Measurements from ENCODE around the gene SIGMAR1. TPM values are rescaled to one million over a fixed set of nuclear protein-coding genes. Genes with fewer than 3 reads are reported as not detected.

SIGMAR1 gene
- total RNA-seq (ENCODE audit: unreplicated experiment): 44.4 TPM
- long read RNA-seq, transcript SIGMAR1-201 (4 exons, 1,656 nt): major isoform, 31 of 44 reads
- long read RNA-seq, partial matches to known transcripts: 0 of 44 reads
- long read RNA-seq, other reads (novel, unspliced or antisense): 6 of 44 reads

DNA sequence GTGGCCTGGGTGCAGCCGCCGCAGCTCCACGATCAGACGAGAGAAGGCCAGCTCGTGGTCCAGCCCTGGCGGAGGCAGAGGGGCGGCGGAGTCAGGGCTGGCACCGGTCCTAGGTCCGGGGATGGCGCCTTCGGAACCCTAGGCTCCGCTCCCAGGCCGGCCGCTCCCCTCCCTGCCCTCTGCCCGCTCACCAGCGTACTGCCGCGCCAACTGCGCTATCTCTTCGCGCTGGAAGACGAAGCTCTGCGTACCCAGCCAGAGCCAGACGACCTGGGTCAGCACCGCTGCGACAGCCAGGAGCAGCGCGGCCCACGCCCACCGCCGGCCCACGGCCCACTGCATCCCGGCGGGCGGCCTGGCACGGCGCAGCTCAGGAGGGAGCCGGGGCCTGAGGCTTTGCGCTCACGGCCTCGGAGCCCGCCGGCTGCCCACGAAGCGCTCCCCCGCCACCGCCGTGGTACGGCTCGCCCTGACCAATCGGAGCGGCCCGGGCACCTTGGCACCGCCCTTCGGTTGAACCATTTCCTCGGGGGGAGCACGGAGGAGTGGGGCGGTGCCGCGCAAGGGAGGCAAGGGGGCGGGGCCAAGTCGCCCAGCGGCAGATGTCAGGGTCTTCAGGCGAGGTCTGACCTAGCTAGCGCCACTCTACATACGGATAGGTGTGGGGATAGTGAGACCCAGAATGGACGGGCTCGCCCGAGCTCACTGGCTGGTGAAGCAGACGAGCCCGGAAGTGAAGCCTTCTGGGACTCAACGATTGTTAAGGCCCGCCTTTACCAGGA is at the start of gene SIGMAR1:
SIGMAR1 (minus strand) TSS at position 432 of the 782 bp plus-strand sequence; CDS start at position 342, 90 bp downstream.
- peaks cover 4% of the 10 kb centered on the region for H3K9me3 Mint-ChIP-seq (ENCODE audit: unreplicated experiment)
- H3K4me1 Mint-ChIP-seq (ENCODE audit: low read depth, unreplicated experiment): peaks cover 21% of the 10 kb centered on the region
- peak; percentile 97 for DNase-seq
- H3K36me3 Mint-ChIP-seq (ENCODE audit: unreplicated experiment): no peaks in the 10 kb centered on the region
- H3K4me3 Mint-ChIP-seq (ENCODE audit: unreplicated experiment): peak within 1 kb of the TSS; percentile 91
- peaks cover 6% of the 10 kb centered on the region for H3K27me3 Mint-ChIP-seq (ENCODE audit: unreplicated experiment)
- TF ChIP-seq, protein P1, sequence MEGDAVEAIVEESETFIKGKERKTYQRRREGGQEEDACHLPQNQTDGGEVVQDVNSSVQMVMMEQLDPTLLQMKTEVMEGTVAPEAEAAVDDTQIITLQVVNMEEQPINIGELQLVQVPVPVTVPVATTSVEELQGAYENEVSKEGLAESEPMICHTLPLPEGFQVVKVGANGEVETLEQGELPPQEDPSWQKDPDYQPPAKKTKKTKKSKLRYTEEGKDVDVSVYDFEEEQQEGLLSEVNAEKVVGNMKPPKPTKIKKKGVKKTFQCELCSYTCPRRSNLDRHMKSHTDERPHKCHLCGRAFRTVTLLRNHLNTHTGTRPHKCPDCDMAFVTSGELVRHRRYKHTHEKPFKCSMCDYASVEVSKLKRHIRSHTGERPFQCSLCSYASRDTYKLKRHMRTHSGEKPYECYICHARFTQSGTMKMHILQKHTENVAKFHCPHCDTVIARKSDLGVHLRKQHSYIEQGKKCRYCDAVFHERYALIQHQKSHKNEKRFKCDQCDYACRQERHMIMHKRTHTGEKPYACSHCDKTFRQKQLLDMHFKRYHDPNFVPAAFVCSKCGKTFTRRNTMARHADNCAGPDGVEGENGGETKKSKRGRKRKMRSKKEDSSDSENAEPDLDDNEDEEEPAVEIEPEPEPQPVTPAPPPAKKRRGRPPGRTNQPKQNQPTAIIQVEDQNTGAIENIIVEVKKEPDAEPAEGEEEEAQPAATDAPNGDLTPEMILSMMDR (IDR thresholded peaks at IDR 0.05; ENCODE audit: partially characterized antibody, unreplicated experiment): no peak
- peak within 1 kb of the TSS; percentile 87 for H3K27ac Mint-ChIP-seq (ENCODE audit: unreplicated experiment)

DNA sequence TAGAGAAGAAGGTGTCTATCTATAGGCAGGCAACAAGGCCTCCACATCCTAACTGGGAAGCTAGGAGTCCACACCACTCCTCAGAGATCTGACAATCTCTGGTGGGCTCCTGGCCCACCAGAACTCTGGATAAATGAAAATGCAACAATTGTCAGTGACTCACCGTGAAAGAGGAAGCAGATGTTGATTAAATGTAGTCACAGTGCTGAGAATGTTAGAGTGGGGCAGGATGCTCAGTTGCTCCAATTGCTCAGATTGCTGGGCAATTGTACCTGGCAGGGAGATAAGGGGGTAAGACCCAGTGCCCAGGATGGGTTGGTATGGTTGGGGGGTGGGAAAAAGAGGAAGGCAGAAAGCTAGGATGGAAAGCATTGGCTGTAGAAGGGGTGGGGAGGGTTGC is 49.1 kb upstream of the SIGMAR1 start:
- H3K27me3 Mint-ChIP-seq (ENCODE audit: unreplicated experiment): no peaks in the 10 kb centered on the region
- TF ChIP-seq, protein P1 (IDR thresholded peaks at IDR 0.05; ENCODE audit: partially characterized antibody, unreplicated experiment): no peak
- no peak overlapping the region for H3K27ac Mint-ChIP-seq (ENCODE audit: unreplicated experiment)
- peaks cover 6% of the 10 kb centered on the region for H3K36me3 Mint-ChIP-seq (ENCODE audit: unreplicated experiment)
- H3K9me3 Mint-ChIP-seq (ENCODE audit: unreplicated experiment): peaks cover 9% of the 10 kb centered on the region
- H3K4me1 Mint-ChIP-seq (ENCODE audit: low read depth, unreplicated experiment): no peaks in the 10 kb centered on the region
- no peak overlapping the region for H3K4me3 Mint-ChIP-seq (ENCODE audit: unreplicated experiment)
- no peak for DNase-seq

DNA sequence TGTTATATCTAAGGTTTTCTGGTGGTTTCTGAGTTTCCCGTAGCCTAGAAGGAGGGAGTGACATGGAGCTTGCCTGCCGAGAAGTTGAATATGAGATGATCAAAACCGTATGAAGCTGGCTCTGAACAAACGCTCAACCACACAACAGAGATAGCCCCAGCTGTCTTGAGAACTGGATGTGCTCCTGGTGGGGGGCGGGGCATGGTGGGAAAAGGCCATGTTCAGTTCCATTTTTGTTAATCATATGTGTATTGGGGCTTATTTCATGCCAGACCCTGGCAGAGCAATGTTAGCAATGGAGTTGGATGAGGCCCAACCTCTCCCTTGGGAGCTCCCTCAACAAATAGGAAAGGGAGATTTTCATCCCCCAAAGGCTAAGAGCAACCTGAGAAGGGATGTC is 48.6 kb upstream of the SIGMAR1 start:
- DNase-seq: no peak
- no peaks in the 10 kb centered on the region for H3K4me1 Mint-ChIP-seq (ENCODE audit: low read depth, unreplicated experiment)
- no peak overlapping the region for H3K27ac Mint-ChIP-seq (ENCODE audit: unreplicated experiment)
- peaks cover 9% of the 10 kb centered on the region for H3K9me3 Mint-ChIP-seq (ENCODE audit: unreplicated experiment)
- H3K4me3 Mint-ChIP-seq (ENCODE audit: unreplicated experiment): no peak overlapping the region
- no peaks in the 10 kb centered on the region for H3K27me3 Mint-ChIP-seq (ENCODE audit: unreplicated experiment)
- TF ChIP-seq, protein P1 (IDR thresholded peaks at IDR 0.05; ENCODE audit: partially characterized antibody, unreplicated experiment): no peak
- peaks cover 6% of the 10 kb centered on the region for H3K36me3 Mint-ChIP-seq (ENCODE audit: unreplicated experiment)

DNA sequence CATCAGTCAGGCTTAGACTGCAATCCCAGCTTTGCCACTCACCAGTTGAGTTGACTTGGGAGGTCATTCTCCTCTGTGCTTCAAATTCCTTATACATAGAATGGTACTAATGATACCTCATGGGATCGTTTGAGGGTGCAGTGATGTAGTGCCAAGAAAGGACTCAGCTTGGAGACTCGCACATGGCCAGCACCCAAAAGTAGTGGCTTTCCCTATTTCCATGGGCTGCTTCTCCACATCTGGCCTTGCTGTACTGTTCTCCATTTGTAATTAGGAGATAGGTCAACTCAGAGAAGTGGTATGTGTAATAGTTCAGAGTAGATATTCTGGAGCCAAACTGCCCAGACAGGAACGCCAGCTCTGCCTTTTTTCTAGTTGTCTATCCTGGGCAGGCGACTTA is 48.0 kb upstream of the SIGMAR1 start:
- peaks cover 9% of the 10 kb centered on the region for H3K9me3 Mint-ChIP-seq (ENCODE audit: unreplicated experiment)
- no peak overlapping the region for H3K27ac Mint-ChIP-seq (ENCODE audit: unreplicated experiment)
- H3K4me1 Mint-ChIP-seq (ENCODE audit: low read depth, unreplicated experiment): no peaks in the 10 kb centered on the region
- no peaks in the 10 kb centered on the region for H3K27me3 Mint-ChIP-seq (ENCODE audit: unreplicated experiment)
- TF ChIP-seq, protein P1 (IDR thresholded peaks at IDR 0.05; ENCODE audit: partially characterized antibody, unreplicated experiment): no peak
- DNase-seq: no peak
- peaks cover 6% of the 10 kb centered on the region for H3K36me3 Mint-ChIP-seq (ENCODE audit: unreplicated experiment)
- H3K4me3 Mint-ChIP-seq (ENCODE audit: unreplicated experiment): no peak overlapping the region

DNA sequence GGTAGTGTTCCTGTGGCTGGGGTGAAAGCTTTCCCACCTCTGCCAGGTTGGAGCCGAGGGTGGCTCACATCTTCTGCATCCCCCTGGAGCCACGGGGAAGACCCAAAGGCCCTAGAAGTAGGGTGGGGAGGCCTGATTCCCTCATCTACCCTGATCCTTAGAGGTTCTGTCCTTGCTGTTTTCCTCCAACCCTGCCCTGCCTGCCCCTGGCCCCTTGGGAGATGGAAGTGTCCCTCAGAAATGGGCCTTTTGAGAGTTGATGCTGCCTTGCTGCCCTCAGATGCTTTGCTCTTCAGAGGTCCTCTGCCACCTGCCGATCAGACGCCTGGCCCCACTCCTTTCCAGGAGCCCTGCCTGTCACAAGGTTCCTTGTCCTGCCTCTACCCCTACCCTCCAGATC is 47.2 kb upstream of the SIGMAR1 start:
- peaks cover 9% of the 10 kb centered on the region for H3K9me3 Mint-ChIP-seq (ENCODE audit: unreplicated experiment)
- no peaks in the 10 kb centered on the region for H3K4me1 Mint-ChIP-seq (ENCODE audit: low read depth, unreplicated experiment)
- H3K27me3 Mint-ChIP-seq (ENCODE audit: unreplicated experiment): no peaks in the 10 kb centered on the region
- DNase-seq: no peak
- no peak overlapping the region for H3K4me3 Mint-ChIP-seq (ENCODE audit: unreplicated experiment)
- TF ChIP-seq, protein P1 (IDR thresholded peaks at IDR 0.05; ENCODE audit: partially characterized antibody, unreplicated experiment): no peak
- peaks cover 6% of the 10 kb centered on the region for H3K36me3 Mint-ChIP-seq (ENCODE audit: unreplicated experiment)
- H3K27ac Mint-ChIP-seq (ENCODE audit: unreplicated experiment): no peak overlapping the region

All from glutamatergic neuron (in vitro differentiated cells).